ENCODE results near the gene TCF23.

TCF23 gene

DNA sequence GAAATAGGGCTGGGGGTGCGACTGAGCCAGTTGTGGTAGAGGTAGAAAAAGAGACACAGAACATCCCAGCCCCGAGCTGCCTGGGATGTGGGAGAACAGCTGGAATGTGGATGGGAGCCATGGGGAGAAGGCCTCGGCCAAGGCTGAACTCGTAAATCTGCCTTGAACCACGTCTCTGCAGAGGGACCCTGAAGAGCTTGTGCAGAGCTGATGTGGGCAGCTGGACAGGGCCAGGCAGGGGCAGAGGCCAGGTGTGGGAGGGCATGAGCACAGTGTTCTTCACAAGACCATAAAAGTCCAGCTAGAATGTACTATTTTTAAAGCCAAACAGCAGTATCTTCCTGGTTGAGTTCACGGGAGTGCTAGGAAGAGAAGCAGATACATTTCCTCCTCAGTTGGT, 5.7 kb downstream of the TCF23 start:
- POLR2A ChIA-PET, result no interaction called here

GRCh38 chr2:27155069-27155520, 6.3 kb downstream of the TCF23 start:
- Histone ChIP-seq H3K27ac (ENCODE audit: extremely low read depth, low read depth, low read length) (no peak overlapping the region), H3K4me1 (ENCODE audit: control insufficient read depth, insufficient read depth, low read length) (no peaks in the 10 kb centered on the region), H3K4me3 (ENCODE audit: low read depth, low read length) (no peak overlapping the region), H3K36me3 (ENCODE audit: control insufficient read depth in 2 of 2, insufficient read depth in 1 of 2, low read length in 2 of 2) (no peaks in the 10 kb centered on the region), H3K9me3 (ENCODE audit: control insufficient read depth, insufficient read depth, low read depth, low read length) (no peaks in the 10 kb centered on the region)
- ChIA-PET CTCF (interaction anchor here (0.8 to 4.5 kb wide), 2 partner anchors 15 to 37 kb away, joined by 3 to 22 read pairs; no protein-coding TSS in a partner anchor), POLR2A (no interaction called here)
- no peak for TF ChIP-seq GLI2 (tag by site-specific recombination; IDR thresholded peaks at IDR 0.05; ENCODE audit: borderline replicate concordance, low read depth)
- no peak for TF ChIP-seq ZBTB21 (tag by site-specific recombination; IDR thresholded peaks at IDR 0.05)
- no peak for TF ChIP-seq ZNF146 (tag by site-specific recombination; IDR thresholded peaks at IDR 0.05)
- no peak for TF ChIP-seq ZNF37A (tag by site-specific recombination; IDR thresholded peaks at IDR 0.05)
- no peak for TF ChIP-seq SCRT2 (tag by site-specific recombination; IDR thresholded peaks at IDR 0.05)
- TF ChIP-seq YY1 (tag by site-specific recombination; IDR thresholded peaks at IDR 0.05), result no peak
- no peak for TF ChIP-seq ZNF529 (tag by site-specific recombination; IDR thresholded peaks at IDR 0.05; ENCODE audit: insufficient replicate concordance)
- no peak for TF ChIP-seq ZSCAN5A (tag by site-specific recombination; IDR thresholded peaks at IDR 0.05)

More for the DNA sequence above, 5.7 kb downstream of the TCF23 start:
- CTCF ChIA-PET, result interaction anchor here (0.8 to 4.5 kb wide), 2 partner anchors 16 to 37 kb away, joined by 3 to 22 read pairs; no protein-coding TSS in a partner anchor
- Histone ChIP-seq H3K4me1 (ENCODE audit: control insufficient read depth, insufficient read depth, low read length) (no peaks in the 10 kb centered on the region), H3K9me3 (ENCODE audit: control insufficient read depth, insufficient read depth, low read depth, low read length) (no peaks in the 10 kb centered on the region), H3K27ac (ENCODE audit: extremely low read depth, low read depth, low read length) (no peak overlapping the region), H3K4me3 (ENCODE audit: low read depth, low read length) (no peak overlapping the region), H3K36me3 (ENCODE audit: control insufficient read depth in 2 of 2, insufficient read depth in 1 of 2, low read length in 2 of 2) (no peaks in the 10 kb centered on the region)
- TF ChIP-seq OVOL3 (tag by site-specific recombination; IDR thresholded peaks at IDR 0.05) (no peak), ZNF138 (tag by site-specific recombination; IDR thresholded peaks at IDR 0.05; ENCODE audit: borderline replicate concordance) (no peak), MEIS1 (CRISPR knock-in tag; IDR thresholded peaks at IDR 0.05; ENCODE audit: borderline replicate concordance) (no peak), ZNF768 (tag by site-specific recombination; IDR thresholded peaks at IDR 0.05) (no peak), ZNF324 (tag by site-specific recombination; IDR thresholded peaks at IDR 0.05) (no peak), SCRT2 (tag by site-specific recombination; IDR thresholded peaks at IDR 0.05) (no peak), ZNF785 (tag by site-specific recombination; IDR thresholded peaks at IDR 0.05) (no peak), ZNF2 (tag by site-specific recombination; IDR thresholded peaks at IDR 0.05) (no peak), ZNF530 (tag by site-specific recombination; IDR thresholded peaks at IDR 0.05; ENCODE audit: low read depth) (no peak), ZNF639 (tag by site-specific recombination; IDR thresholded peaks at IDR 0.05) (no peak), HOXC10 (CRISPR knock-in tag; IDR thresholded peaks at IDR 0.05) (no peak)
- TF ChIP-seq, protein P1, sequence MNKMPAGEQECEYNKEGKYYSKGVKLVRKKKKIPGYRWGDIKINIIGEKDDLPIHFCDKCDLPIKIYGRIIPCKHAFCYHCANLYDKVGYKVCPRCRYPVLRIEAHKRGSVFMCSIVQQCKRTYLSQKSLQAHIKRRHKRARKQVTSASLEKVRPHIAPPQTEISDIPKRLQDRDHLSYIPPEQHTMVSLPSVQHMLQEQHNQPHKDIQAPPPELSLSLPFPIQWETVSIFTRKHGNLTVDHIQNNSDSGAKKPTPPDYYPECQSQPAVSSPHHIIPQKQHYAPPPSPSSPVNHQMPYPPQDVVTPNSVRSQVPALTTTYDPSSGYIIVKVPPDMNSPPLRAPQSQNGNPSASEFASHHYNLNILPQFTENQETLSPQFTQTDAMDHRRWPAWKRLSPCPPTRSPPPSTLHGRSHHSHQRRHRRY (tag by site-specific recombination; IDR thresholded peaks at IDR 0.05), result no peak

- POLR2A ChIA-PET, result no interaction called here
- TF ChIP-seq ZNF658 (tag by site-specific recombination; IDR thresholded peaks at IDR 0.05), result no peak
- TF ChIP-seq ZNF830 (tag by site-specific recombination; IDR thresholded peaks at IDR 0.05; ENCODE audit: low read depth), result no peak
- TF ChIP-seq ZNF501 (tag by site-specific recombination; IDR thresholded peaks at IDR 0.05), result no peak
- TF ChIP-seq ZSCAN30 (tag by site-specific recombination; IDR thresholded peaks at IDR 0.05), result no peak
- TF ChIP-seq RBAK (tag by site-specific recombination; IDR thresholded peaks at IDR 0.05), result no peak
- no peak for TF ChIP-seq ZNF266 (tag by site-specific recombination; IDR thresholded peaks at IDR 0.05; ENCODE audit: low read depth)
- TF ChIP-seq TCF7L2 (IDR thresholded peaks at IDR 0.05; ENCODE audit: borderline replicate concordance, low read depth, low read length), result no peak
- no peak for TF ChIP-seq MEIS1 (CRISPR knock-in tag; IDR thresholded peaks at IDR 0.05; ENCODE audit: borderline replicate concordance)
- TF ChIP-seq ZNF670 (tag by site-specific recombination; IDR thresholded peaks at IDR 0.05; ENCODE audit: low read depth), result no peak
- TF ChIP-seq HOXD13 (CRISPR knock-in tag; IDR thresholded peaks at IDR 0.05; ENCODE audit: borderline replicate concordance), result no peak
- no peak for TF ChIP-seq ZNF18 (tag by site-specific recombination; IDR thresholded peaks at IDR 0.05)
- H3K4me1 ChIP-seq (ENCODE audit: control insufficient read depth, insufficient read depth, low read length), result no peaks in the 10 kb centered on the region
- H3K36me3 ChIP-seq (ENCODE audit: control insufficient read depth in 2 of 2, insufficient read depth in 1 of 2, low read length in 2 of 2), result no peaks in the 10 kb centered on the region
- no peak overlapping the region for H3K27ac ChIP-seq (ENCODE audit: extremely low read depth, low read depth, low read length)
- no peak overlapping the region for H3K4me3 ChIP-seq (ENCODE audit: low read depth, low read length)
- no peaks in the 10 kb centered on the region for H3K9me3 ChIP-seq (ENCODE audit: control insufficient read depth, insufficient read depth, low read depth, low read length)
- CTCF ChIA-PET, result interaction anchor here (1.8 to 3.5 kb wide), 2 partner anchors 8 to 11 kb away, joined by 6 to 16 read pairs; no protein-coding TSS in a partner anchor
Observed at GRCh38 chr2:27158468-27158867, 9.7 kb downstream of the TCF23 start.

Data from HEK293 (cell line).